ENCODE results near the gene PLXDC1. TPM values are rescaled to one million over a fixed set of nuclear protein-coding genes. Genes with fewer than 3 reads are reported as not detected.

The PLXDC1 gene
- total RNA-seq, 1 experiment from 2014 or later = not detected

GRCh38 chr17:39175695-39176093, 24.3 kb upstream of the PLXDC1 start:
- no TSS peak for BruUV-seq (replicated peaks)
- no peak overlapping the region for H3K4me3 ChIP-seq (ENCODE audit: low read depth in 2 of 2, low read length in 2 of 2)
- TF ChIP-seq SIN3A (IDR thresholded peaks at IDR 0.05; ENCODE audit: borderline replicate concordance, insufficient read depth, low read depth, low read length) (no peak), CTCF (IDR thresholded peaks at IDR 0.05) (no peak), TCF7L2 (IDR thresholded peaks at IDR 0.05; ENCODE audit: low read depth, low read length) (no peak), POLR2AphosphoS5 (IDR thresholded peaks at IDR 0.05; ENCODE audit: low read depth, low read length) (no peak)
- TF ChIP-seq, protein P1, sequence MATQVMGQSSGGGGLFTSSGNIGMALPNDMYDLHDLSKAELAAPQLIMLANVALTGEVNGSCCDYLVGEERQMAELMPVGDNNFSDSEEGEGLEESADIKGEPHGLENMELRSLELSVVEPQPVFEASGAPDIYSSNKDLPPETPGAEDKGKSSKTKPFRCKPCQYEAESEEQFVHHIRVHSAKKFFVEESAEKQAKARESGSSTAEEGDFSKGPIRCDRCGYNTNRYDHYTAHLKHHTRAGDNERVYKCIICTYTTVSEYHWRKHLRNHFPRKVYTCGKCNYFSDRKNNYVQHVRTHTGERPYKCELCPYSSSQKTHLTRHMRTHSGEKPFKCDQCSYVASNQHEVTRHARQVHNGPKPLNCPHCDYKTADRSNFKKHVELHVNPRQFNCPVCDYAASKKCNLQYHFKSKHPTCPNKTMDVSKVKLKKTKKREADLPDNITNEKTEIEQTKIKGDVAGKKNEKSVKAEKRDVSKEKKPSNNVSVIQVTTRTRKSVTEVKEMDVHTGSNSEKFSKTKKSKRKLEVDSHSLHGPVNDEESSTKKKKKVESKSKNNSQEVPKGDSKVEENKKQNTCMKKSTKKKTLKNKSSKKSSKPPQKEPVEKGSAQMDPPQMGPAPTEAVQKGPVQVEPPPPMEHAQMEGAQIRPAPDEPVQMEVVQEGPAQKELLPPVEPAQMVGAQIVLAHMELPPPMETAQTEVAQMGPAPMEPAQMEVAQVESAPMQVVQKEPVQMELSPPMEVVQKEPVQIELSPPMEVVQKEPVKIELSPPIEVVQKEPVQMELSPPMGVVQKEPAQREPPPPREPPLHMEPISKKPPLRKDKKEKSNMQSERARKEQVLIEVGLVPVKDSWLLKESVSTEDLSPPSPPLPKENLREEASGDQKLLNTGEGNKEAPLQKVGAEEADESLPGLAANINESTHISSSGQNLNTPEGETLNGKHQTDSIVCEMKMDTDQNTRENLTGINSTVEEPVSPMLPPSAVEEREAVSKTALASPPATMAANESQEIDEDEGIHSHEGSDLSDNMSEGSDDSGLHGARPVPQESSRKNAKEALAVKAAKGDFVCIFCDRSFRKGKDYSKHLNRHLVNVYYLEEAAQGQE (IDR thresholded peaks at IDR 0.05; ENCODE audit: insufficient read depth in 1 of 2, low read depth in 2 of 2, low read length in 1 of 2) = no peak
- ChIA-PET POLR2A (no interaction called here), CTCF (interaction anchor here (0.7 to 2.2 kb wide), 4 partner anchors 11 to 786 kb away, joined by 5 to 17 read pairs (median 6); no protein-coding TSS in a partner anchor)
- in situ Hi-C loops (cut with HindIII; ENCODE audit: low pct_unique_long_range_greater_than_20kb, low sequenced_read_pairs) (no loop called here), intact Hi-C loops (cut with micrococcal nuclease; ENCODE audit: unreplicated experiment) (no loop called here)
- ATAC-seq (0 out of 2 replicates have a peak, but pooled peaks have one; percentile 26), DNase-seq (ENCODE audit: low read depth, low spot score) (no peak)
- no peaks in the 10 kb centered on the region for H3K27me3 ChIP-seq (ENCODE audit: control insufficient read depth, insufficient read depth, low read length)
- H3K4me1 ChIP-seq (ENCODE audit: control insufficient read depth, insufficient read depth, low read length) = peaks cover 3% of the 10 kb centered on the region; the same call in 1 of the 2 replicates
- no peak overlapping the region for H3K27ac ChIP-seq (ENCODE audit: low read length)
- no peaks in the 10 kb centered on the region for H3K36me3 ChIP-seq (ENCODE audit: control insufficient read depth, insufficient read depth, low read length)
- no peaks in the 10 kb centered on the region for H3K9me3 ChIP-seq (ENCODE audit: control insufficient read depth, insufficient read depth, low read depth, low read length)

GRCh38 chr17:39174920-39175694, 23.7 kb upstream of the PLXDC1 start:
- intact Hi-C loops (cut with micrococcal nuclease; ENCODE audit: unreplicated experiment) = no loop called here
- H3K36me3 ChIP-seq (ENCODE audit: control insufficient read depth, insufficient read depth, low read length) = no peaks in the 10 kb centered on the region
- no peak overlapping the region for H3K27ac ChIP-seq (ENCODE audit: low read length)
- H3K4me1 ChIP-seq (ENCODE audit: control insufficient read depth, insufficient read depth, low read length) = peaks cover 3% of the 10 kb centered on the region; the same call in 1 of the 2 replicates
- H3K4me3 ChIP-seq (ENCODE audit: low read depth in 2 of 2, low read length in 2 of 2) = no peak overlapping the region
- no TSS peak for BruUV-seq (replicated peaks)
- H3K27me3 ChIP-seq (ENCODE audit: control insufficient read depth, insufficient read depth, low read length) = no peaks in the 10 kb centered on the region
- no peaks in the 10 kb centered on the region for H3K9me3 ChIP-seq (ENCODE audit: control insufficient read depth, insufficient read depth, low read depth, low read length)
- CTCF ChIA-PET = interaction anchor here (0.5 to 2.2 kb wide), 11 partner anchors 8 to 786 kb away, joined by 3 to 17 read pairs (median 5); no protein-coding TSS in a partner anchor
- in situ Hi-C loops (cut with HindIII; ENCODE audit: low pct_unique_long_range_greater_than_20kb, low sequenced_read_pairs) = no loop called here
- POLR2A ChIA-PET = no interaction called here
- peak; percentile 62; the same call in 1 of the 2 replicates for ATAC-seq
- no peak for DNase-seq (ENCODE audit: low read depth, low spot score)
- TF ChIP-seq SIN3A (IDR thresholded peaks at IDR 0.05; ENCODE audit: borderline replicate concordance, insufficient read depth, low read depth, low read length) (no peak), CTCF (IDR thresholded peaks at IDR 0.05) (peak; percentile 80)

Data from Panc1 (cell line).